Measurements from ENCODE around the gene PES1.
A peak's percentile ranks its signal among the peaks of the same experiment; 100 is the strongest.

GRCh38 chr22:30591588-30592359 lies at the start of gene PES1:
- TF ChIP-seq POLR2A (IDR thresholded peaks at IDR 0.05) = no peak
- peak; percentile 87 to 88 (median 88) for TF ChIP-seq POLR2AphosphoS5 (IDR thresholded peaks at IDR 0.05)
- TF ChIP-seq, protein P1, sequence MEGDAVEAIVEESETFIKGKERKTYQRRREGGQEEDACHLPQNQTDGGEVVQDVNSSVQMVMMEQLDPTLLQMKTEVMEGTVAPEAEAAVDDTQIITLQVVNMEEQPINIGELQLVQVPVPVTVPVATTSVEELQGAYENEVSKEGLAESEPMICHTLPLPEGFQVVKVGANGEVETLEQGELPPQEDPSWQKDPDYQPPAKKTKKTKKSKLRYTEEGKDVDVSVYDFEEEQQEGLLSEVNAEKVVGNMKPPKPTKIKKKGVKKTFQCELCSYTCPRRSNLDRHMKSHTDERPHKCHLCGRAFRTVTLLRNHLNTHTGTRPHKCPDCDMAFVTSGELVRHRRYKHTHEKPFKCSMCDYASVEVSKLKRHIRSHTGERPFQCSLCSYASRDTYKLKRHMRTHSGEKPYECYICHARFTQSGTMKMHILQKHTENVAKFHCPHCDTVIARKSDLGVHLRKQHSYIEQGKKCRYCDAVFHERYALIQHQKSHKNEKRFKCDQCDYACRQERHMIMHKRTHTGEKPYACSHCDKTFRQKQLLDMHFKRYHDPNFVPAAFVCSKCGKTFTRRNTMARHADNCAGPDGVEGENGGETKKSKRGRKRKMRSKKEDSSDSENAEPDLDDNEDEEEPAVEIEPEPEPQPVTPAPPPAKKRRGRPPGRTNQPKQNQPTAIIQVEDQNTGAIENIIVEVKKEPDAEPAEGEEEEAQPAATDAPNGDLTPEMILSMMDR (IDR thresholded peaks at IDR 0.05 in 8 of 11, conservative IDR thresholded peaks at IDR 0.05 in 3 of 11) = peak in 1 of 11 experiments; percentile 18

Measured in spleen (tissue), 7 donors.